HEK293T (cell line): ENCODE data around the gene TLN1.

Experiments
- ELF4 ChIP-seq: fragments of 450-650 bp; IDR thresholded peaks from 2 replicates; pipeline ENCODE4 v1.6.1; 2017; ENCODE audit warnings: antibody characterized with exemption
- FOXK2 ChIP-seq: fragments of 450-650 bp; IDR thresholded peaks from 2 replicates; pipeline ENCODE4 v1.6.1; 2016; ENCODE audit warnings: mild to moderate bottlenecking
- FOXM1 ChIP-seq: fragments of 450-650 bp; IDR thresholded peaks from 2 replicates; pipeline ENCODE4 v1.6.1; 2017; ENCODE audit warnings: mild to moderate bottlenecking, borderline replicate concordance
- LEF1 ChIP-seq: fragments of 450-650 bp; IDR thresholded peaks from 2 replicates; pipeline ENCODE4 v1.6.1; 2017; ENCODE audit warnings: mild to moderate bottlenecking, borderline replicate concordance
- SP1 ChIP-seq: fragments of 450-650 bp; IDR thresholded peaks from 2 replicates; pipeline ENCODE4 v1.6.1; 2017

GRCh38 chr9:35753466-35753865 is 21.5 kb upstream of the TLN1 start:
- TF ChIP-seq SP1 = no peak
- no peak for TF ChIP-seq ELF4
- TF ChIP-seq LEF1 = no peak
- no peak for TF ChIP-seq FOXK2
- TF ChIP-seq FOXM1 = no peak
